ENCODE data around the gene PTPN21. TPM values are rescaled to one million over a fixed set of nuclear protein-coding genes. Genes with fewer than 3 reads are reported as not detected.

Gene PTPN21
- total and polyA plus RNA-seq, 9 of the 15 experiments (the other 6 are each of a cell fraction or from before 2014, with no cell fraction given) = 0.06 to 1.9 (median 0.94) TPM

GRCh38 chr14:88592031-88592430, 37.2 kb upstream of the PTPN21 start:
- H3K9me3 ChIP-seq (replicated peaks; ENCODE audit: control insufficient read depth, insufficient read depth, low read depth, low read length) = no peaks in the 10 kb centered on the region
- H3K79me2 ChIP-seq (ENCODE audit: control insufficient read depth, insufficient read depth, low read length) = no peaks in the 10 kb centered on the region
- POLR2A ChIA-PET = no interaction called here
- H4K20me1 ChIP-seq (replicated peaks; ENCODE audit: control insufficient read depth, insufficient read depth, low read length) = no peaks in the 10 kb centered on the region
- H3K4me3 ChIP-seq = no peak overlapping the region
- peaks cover 59% of the 10 kb centered on the region for H3K36me3 ChIP-seq (ENCODE audit: control insufficient read depth, insufficient read depth, low read length)
- no TSS peak for BruUV-seq (replicated peaks)
- WGBS (ENCODE audit: insufficient coverage, low coverage, missing lambda C conversion rate) = 67% methylated on average over 1 of the region's 1 CpG
- H3K4me2 ChIP-seq (ENCODE audit: insufficient read depth, low read length) = no peak overlapping the region
- H3K27me3 ChIP-seq (ENCODE audit: control insufficient read depth in 2 of 2, insufficient read depth in 2 of 2, low read length in 2 of 2) = no peaks in the 10 kb centered on the region
- intact Hi-C loops (cut with micrococcal nuclease) = no loop called here
- no peak overlapping the region for H2AFZ ChIP-seq (ENCODE audit: low read depth, low read length)
- ATAC-seq = no peak
- DNase-seq (ENCODE audit: extremely low read depth in 1 of 4, low spot score in 3 of 4) = no peak
- no peak overlapping the region for H3K9ac ChIP-seq (ENCODE audit: insufficient read depth in 1 of 2, low read depth in 2 of 2, low read length in 2 of 2)
- CTCF ChIA-PET (ENCODE audit: low intra/inter-chr PET ratio) = no interaction called here
- H3K4me1 ChIP-seq (replicated peaks in 1 of 2; ENCODE audit: control insufficient read depth in 2 of 2, insufficient read depth in 2 of 2, low read length in 2 of 2) = no peaks in the 10 kb centered on the region
- no peak for FAIRE-seq
- H3K9me1 ChIP-seq (ENCODE audit: control insufficient read depth, insufficient read depth, low read length) = no peaks in the 10 kb centered on the region
- in situ Hi-C loops (cut with MboI) = no loop called here
- no peak overlapping the region for H3K27ac ChIP-seq (ENCODE audit: extremely low read depth, low read depth, low read length)
- no peak for TF ChIP-seq ZNF431 (CRISPR knock-in tag; IDR thresholded peaks at IDR 0.05)
- TF ChIP-seq RBM25 (IDR thresholded peaks at IDR 0.05; ENCODE audit: low read depth, low read length, severe bottlenecking) = no peak
- no peak for TF ChIP-seq FOXA1 (IDR thresholded peaks at IDR 0.05; ENCODE audit: borderline replicate concordance)
- no peak for TF ChIP-seq ZNF609 (CRISPR knock-in tag; IDR thresholded peaks at IDR 0.05; ENCODE audit: borderline replicate concordance)
- TF ChIP-seq XRCC5 (IDR thresholded peaks at IDR 0.05; ENCODE audit: low read depth, low read length) = no peak
- TF ChIP-seq PHF20 (IDR thresholded peaks at IDR 0.05; ENCODE audit: partially characterized antibody) = no peak
- TF ChIP-seq DACH1 (IDR thresholded peaks at IDR 0.05; ENCODE audit: partially characterized antibody) = no peak
- no peak for TF ChIP-seq ZFPM2 (CRISPR knock-in tag; IDR thresholded peaks at IDR 0.05)
- no peak for TF ChIP-seq PBX2 (CRISPR knock-in tag; IDR thresholded peaks at IDR 0.05; ENCODE audit: low read depth)
- TF ChIP-seq PBX2 (tag; conservative IDR thresholded peaks at IDR 0.05; ENCODE audit: low read depth) = no peak
- no peak for TF ChIP-seq ARID4B (CRISPR knock-in tag; IDR thresholded peaks at IDR 0.05)
